ENCODE results near the gene BANK1.

- TF ChIP-seq CTCF (IDR thresholded peaks at IDR 0.05; ENCODE audit: borderline replicate concordance, extremely low read depth, low read length, poor library complexity, severe bottlenecking) (no peak), EZH2 (IDR thresholded peaks at IDR 0.05; ENCODE audit: borderline replicate concordance, low read depth, low read length, severe bottlenecking) (no peak)
These were observed 15.7 kb upstream of the BANK1 start for GRCh38 chr4:101774807-101775206.
